ENCODE data around the gene MLYCD. TPM values are rescaled to one million over a fixed set of nuclear protein-coding genes. Genes with fewer than 3 reads are reported as not detected.
A peak's percentile ranks its signal among the peaks of the same experiment; 100 is the strongest.

Gene MLYCD
- total RNA-seq, 1 donor from 2014 or later: 2.8 TPM

- H3K4me3 ChIP-seq (ENCODE audit: insufficient read depth, low read depth, low read length): no peak overlapping the region
- no peak overlapping the region for H3K27ac ChIP-seq (ENCODE audit: low read depth, low read length)
- H3K36me3 Mint-ChIP-seq (ENCODE audit: low read depth, unreplicated experiment): peaks cover 24% of the 10 kb centered on the region
- H3K9ac ChIP-seq (ENCODE audit: low read length): no peak overlapping the region
- no peak for TF ChIP-seq EZH2 (IDR thresholded peaks at IDR 0.05; ENCODE audit: insufficient read depth, low read length)
- TF ChIP-seq, protein P1, sequence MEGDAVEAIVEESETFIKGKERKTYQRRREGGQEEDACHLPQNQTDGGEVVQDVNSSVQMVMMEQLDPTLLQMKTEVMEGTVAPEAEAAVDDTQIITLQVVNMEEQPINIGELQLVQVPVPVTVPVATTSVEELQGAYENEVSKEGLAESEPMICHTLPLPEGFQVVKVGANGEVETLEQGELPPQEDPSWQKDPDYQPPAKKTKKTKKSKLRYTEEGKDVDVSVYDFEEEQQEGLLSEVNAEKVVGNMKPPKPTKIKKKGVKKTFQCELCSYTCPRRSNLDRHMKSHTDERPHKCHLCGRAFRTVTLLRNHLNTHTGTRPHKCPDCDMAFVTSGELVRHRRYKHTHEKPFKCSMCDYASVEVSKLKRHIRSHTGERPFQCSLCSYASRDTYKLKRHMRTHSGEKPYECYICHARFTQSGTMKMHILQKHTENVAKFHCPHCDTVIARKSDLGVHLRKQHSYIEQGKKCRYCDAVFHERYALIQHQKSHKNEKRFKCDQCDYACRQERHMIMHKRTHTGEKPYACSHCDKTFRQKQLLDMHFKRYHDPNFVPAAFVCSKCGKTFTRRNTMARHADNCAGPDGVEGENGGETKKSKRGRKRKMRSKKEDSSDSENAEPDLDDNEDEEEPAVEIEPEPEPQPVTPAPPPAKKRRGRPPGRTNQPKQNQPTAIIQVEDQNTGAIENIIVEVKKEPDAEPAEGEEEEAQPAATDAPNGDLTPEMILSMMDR (IDR thresholded peaks at IDR 0.05; ENCODE audit: insufficient read depth, low read depth, low read length): no peak
- peak overlapping the region; percentile 10 for H3K27ac Mint-ChIP-seq (ENCODE audit: unreplicated experiment)
- H3K9me3 ChIP-seq (ENCODE audit: insufficient read depth, low read depth, low read length): no peaks in the 10 kb centered on the region
- no peaks in the 10 kb centered on the region for H3K27me3 ChIP-seq (ENCODE audit: insufficient read depth, low read length)
- no peak for FAIRE-seq
- DNase-seq (ENCODE audit: low read depth): no peak
- peaks cover 13% of the 10 kb centered on the region for H3K36me3 ChIP-seq (ENCODE audit: insufficient read depth, low read length)
- H3K9me3 Mint-ChIP-seq (ENCODE audit: unreplicated experiment): peaks cover 7% of the 10 kb centered on the region
- H3K27me3 Mint-ChIP-seq (ENCODE audit: low read depth, unreplicated experiment): no peaks in the 10 kb centered on the region
- H3K4me1 ChIP-seq (ENCODE audit: insufficient read depth, low read length): no peaks in the 10 kb centered on the region
- H3K4me1 Mint-ChIP-seq (ENCODE audit: low read depth, unreplicated experiment): no peaks in the 10 kb centered on the region
- H2AFZ ChIP-seq (ENCODE audit: low read depth, low read length): no peak overlapping the region
- no peaks in the 10 kb centered on the region for H4K20me1 ChIP-seq (ENCODE audit: insufficient read depth, low read length)
- H3K4me3 Mint-ChIP-seq (ENCODE audit: unreplicated experiment): no peak overlapping the region
- no peak overlapping the region for H3K4me2 ChIP-seq (ENCODE audit: low read length)
- H3K79me2 ChIP-seq (ENCODE audit: insufficient read depth, low read length): no peaks in the 10 kb centered on the region
These were observed 18.5 kb downstream of the MLYCD start for GRCh38 chr16:83917152-83918120.

DNA sequence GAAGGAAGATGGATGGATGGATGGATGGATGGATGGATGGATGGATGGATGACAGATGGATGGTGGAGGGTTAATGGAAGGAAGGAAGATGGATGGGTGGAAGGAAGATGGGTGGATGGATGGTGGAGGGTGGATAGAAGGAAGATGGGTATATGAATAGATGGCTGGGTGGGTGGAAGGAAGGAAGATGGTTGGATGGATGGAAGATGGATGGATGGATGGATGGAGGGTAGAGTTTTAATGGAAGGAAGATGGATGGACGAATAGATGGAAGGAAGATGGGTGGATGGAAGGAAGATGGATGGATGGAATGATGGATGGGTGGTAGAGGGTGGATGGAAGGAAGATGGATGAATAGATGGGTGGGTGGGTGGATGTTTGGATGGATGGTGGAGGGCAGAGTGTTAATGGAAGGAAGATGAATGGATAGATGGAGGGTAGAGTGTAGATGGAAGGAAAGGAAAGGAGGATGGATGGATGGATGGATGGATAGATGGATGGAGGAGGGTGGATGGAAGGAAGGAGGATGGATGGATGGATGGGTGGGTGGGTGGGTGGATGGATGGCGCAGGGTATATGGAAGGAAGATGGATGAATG, 22.1 kb downstream of the MLYCD start:
- Histone ChIP-seq H3K36me3 (ENCODE audit: insufficient read depth, low read length) (peaks cover 13% of the 10 kb centered on the region), H3K27ac (ENCODE audit: low read depth, low read length) (no peak overlapping the region), H3K4me3 (ENCODE audit: insufficient read depth, low read depth, low read length) (no peak overlapping the region), H3K79me2 (ENCODE audit: insufficient read depth, low read length) (no peaks in the 10 kb centered on the region), H4K20me1 (ENCODE audit: insufficient read depth, low read length) (no peaks in the 10 kb centered on the region), H2AFZ (ENCODE audit: low read depth, low read length) (no peak overlapping the region), H3K9ac (ENCODE audit: low read length) (no peak overlapping the region), H3K4me1 (ENCODE audit: insufficient read depth, low read length) (no peaks in the 10 kb centered on the region), H3K9me3 (ENCODE audit: insufficient read depth, low read depth, low read length) (no peaks in the 10 kb centered on the region), H3K27me3 (ENCODE audit: insufficient read depth, low read length) (no peaks in the 10 kb centered on the region), H3K4me2 (ENCODE audit: low read length) (no peak overlapping the region)
- Mint-ChIP-seq H3K27ac (ENCODE audit: unreplicated experiment) (no peak overlapping the region), H3K9me3 (ENCODE audit: unreplicated experiment) (peaks cover 7% of the 10 kb centered on the region), H3K36me3 (ENCODE audit: low read depth, unreplicated experiment) (peaks cover 28% of the 10 kb centered on the region), H3K4me3 (ENCODE audit: unreplicated experiment) (no peak overlapping the region), H3K27me3 (ENCODE audit: low read depth, unreplicated experiment) (peaks cover 3% of the 10 kb centered on the region), H3K4me1 (ENCODE audit: low read depth, unreplicated experiment) (no peaks in the 10 kb centered on the region)
- DNase-seq (ENCODE audit: low read depth) (no peak), FAIRE-seq (no peak)
- TF ChIP-seq, protein P1 (IDR thresholded peaks at IDR 0.05; ENCODE audit: insufficient read depth, low read depth, low read length): no peak
- no peak for TF ChIP-seq EZH2 (IDR thresholded peaks at IDR 0.05; ENCODE audit: insufficient read depth, low read length)

Measured in astrocyte (in vitro differentiated cells and primary cell).